Activated B cell treated with CpG ODN at 0.5 μM for 24 hours (primary cell): ENCODE data around the gene ARHGAP26. TPM values are rescaled to one million over a fixed set of nuclear protein-coding genes. Genes with fewer than 3 reads are reported as not detected.

Source experiments
- ATAC-seq: fragments of 200-7000 bp; cut with Tn5 transposase; one replicate; pipeline ENCODE4 v1.10.0; 2021; ENCODE audit warnings: low read depth, mild to moderate bottlenecking, moderate library complexity
- CTCF ChIA-PET: fragments of 350-600 bp; sonication (Branson Sonifier 250); formaldehyde crosslinking; loops from one replicate; lab custom pipeline; 2021; ENCODE audit warnings: antibody characterized with exemption; lab: Charles Lee
- POLR2A ChIA-PET: fragments of 350-600 bp; sonication (Branson Sonifier 250); formaldehyde crosslinking; loops from one replicate; lab custom pipeline; 2021; ENCODE audit warnings: antibody characterized with exemption; lab: Charles Lee
- DNase-seq: peaks from one replicate; pipeline ENCODE4 v3.0.0; 2022
- H3K27ac Mint-ChIP-seq: one replicate; pipeline ENCODE4 v1.8.0; 2020; ENCODE audit warnings: mixed read lengths
- H3K27me3 Mint-ChIP-seq: one replicate; pipeline ENCODE4 v1.8.0; 2021; ENCODE audit warnings: mixed read lengths
- H3K36me3 Mint-ChIP-seq: one replicate; pipeline ENCODE4 v1.8.0; 2021; ENCODE audit warnings: low read depth, mixed read lengths
- H3K4me1 Mint-ChIP-seq: one replicate; pipeline ENCODE4 v1.8.0; 2021; ENCODE audit warnings: mixed read lengths
- H3K4me3 Mint-ChIP-seq: one replicate; pipeline ENCODE4 v1.8.0; 2020; ENCODE audit warnings: mild to moderate bottlenecking, mixed read lengths
- H3K9me3 Mint-ChIP-seq: one replicate; pipeline ENCODE4 v1.8.0; 2020; ENCODE audit warnings: mixed read lengths
- intact Hi-C: fragments of 100-400 bp; cut with micrococcal nuclease; formaldehyde crosslinking; loops from one replicate; pipeline ENCODE4 v1.15.1; 2024
- total RNA-seq: library from RNA; stranded (reverse); gene quantifications from 2 replicates; pipeline ENCODE4 v1.2.3, GENCODE V29; 2022
- TF ChIP-seq, protein P1 (sequence below): fragments of 200-600 bp; IDR thresholded peaks from one replicate; pipeline ENCODE4 v1.8.0; 2022; ENCODE audit warnings: antibody characterized with exemption, mild to moderate bottlenecking

ARHGAP26 gene
- total RNA-seq, 1 donor from 2014 or later = 20.9 TPM

DNA sequence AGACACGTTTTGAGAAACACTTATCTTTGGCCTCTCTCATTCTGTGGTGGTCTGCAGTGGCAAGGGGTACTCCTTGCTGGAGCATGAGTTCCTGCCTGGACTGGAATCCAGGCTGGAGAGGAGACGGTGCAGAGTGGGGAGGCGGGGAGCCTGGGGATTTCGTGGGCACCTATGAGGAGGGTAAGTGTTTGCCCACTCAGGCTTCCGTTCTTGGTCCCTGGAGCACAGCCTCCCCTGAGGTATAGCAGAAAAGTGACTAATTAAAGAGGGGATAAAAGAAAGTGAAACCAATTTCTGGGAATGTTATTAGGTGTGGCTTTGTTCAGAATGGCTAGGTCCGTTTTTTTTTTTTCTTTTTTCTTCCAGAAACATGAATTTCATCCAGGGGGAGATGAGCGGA, 90.8 kb downstream of the ARHGAP26 start:
- ChIA-PET CTCF (interaction anchor here (7.9 kb wide), 1 partner anchor 112 kb away, joined by 51 read pairs; no protein-coding TSS in a partner anchor), POLR2A (interaction anchor here (0.7 kb wide), 1 partner anchor 85 kb away, joined by 8 read pairs; no protein-coding TSS in a partner anchor)
- intact Hi-C loops = no loop called here
- H3K4me3 Mint-ChIP-seq = no peak overlapping the region
- H3K27me3 Mint-ChIP-seq = no peaks in the 10 kb centered on the region
- H3K9me3 Mint-ChIP-seq = no peaks in the 10 kb centered on the region
- peaks cover 6% of the 10 kb centered on the region for H3K4me1 Mint-ChIP-seq
- H3K27ac Mint-ChIP-seq = no peak overlapping the region
- DNase-seq (no peak), ATAC-seq (no peak)
- TF ChIP-seq, protein P1, sequence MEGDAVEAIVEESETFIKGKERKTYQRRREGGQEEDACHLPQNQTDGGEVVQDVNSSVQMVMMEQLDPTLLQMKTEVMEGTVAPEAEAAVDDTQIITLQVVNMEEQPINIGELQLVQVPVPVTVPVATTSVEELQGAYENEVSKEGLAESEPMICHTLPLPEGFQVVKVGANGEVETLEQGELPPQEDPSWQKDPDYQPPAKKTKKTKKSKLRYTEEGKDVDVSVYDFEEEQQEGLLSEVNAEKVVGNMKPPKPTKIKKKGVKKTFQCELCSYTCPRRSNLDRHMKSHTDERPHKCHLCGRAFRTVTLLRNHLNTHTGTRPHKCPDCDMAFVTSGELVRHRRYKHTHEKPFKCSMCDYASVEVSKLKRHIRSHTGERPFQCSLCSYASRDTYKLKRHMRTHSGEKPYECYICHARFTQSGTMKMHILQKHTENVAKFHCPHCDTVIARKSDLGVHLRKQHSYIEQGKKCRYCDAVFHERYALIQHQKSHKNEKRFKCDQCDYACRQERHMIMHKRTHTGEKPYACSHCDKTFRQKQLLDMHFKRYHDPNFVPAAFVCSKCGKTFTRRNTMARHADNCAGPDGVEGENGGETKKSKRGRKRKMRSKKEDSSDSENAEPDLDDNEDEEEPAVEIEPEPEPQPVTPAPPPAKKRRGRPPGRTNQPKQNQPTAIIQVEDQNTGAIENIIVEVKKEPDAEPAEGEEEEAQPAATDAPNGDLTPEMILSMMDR = no peak
- no peaks in the 10 kb centered on the region for H3K36me3 Mint-ChIP-seq

DNA sequence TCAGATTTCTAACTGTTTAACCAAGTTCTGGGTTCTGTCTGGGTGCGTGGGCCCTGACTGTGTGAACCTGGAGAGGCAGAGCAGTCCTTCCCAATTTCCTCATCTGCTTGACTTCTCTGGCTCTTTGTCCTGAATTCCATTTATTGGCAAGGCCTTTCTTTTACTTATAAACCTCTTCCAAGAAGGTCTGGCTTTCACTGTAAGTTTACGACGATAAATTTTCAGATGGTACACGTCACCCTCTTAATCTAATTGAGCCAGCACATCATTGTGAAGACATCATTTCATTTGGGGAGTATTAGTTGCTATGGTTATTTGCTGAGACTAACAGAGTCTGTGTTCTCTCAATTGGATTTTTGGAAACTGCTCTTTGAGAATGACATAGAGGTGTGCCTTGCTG, 92.4 kb downstream of the ARHGAP26 start:
- Mint-ChIP-seq H3K4me1 (peaks cover 13% of the 10 kb centered on the region), H3K4me3 (no peak overlapping the region), H3K36me3 (no peaks in the 10 kb centered on the region), H3K27me3 (no peaks in the 10 kb centered on the region), H3K27ac (no peak overlapping the region), H3K9me3 (no peaks in the 10 kb centered on the region)
- ATAC-seq = no peak
- POLR2A ChIA-PET = no interaction called here
- intact Hi-C loops = no loop called here
- CTCF ChIA-PET = interaction anchor here (7.9 kb wide), 1 partner anchor 114 kb away, joined by 51 read pairs; no protein-coding TSS in a partner anchor
- TF ChIP-seq, protein P1 = no peak
- no peak for DNase-seq

DNA sequence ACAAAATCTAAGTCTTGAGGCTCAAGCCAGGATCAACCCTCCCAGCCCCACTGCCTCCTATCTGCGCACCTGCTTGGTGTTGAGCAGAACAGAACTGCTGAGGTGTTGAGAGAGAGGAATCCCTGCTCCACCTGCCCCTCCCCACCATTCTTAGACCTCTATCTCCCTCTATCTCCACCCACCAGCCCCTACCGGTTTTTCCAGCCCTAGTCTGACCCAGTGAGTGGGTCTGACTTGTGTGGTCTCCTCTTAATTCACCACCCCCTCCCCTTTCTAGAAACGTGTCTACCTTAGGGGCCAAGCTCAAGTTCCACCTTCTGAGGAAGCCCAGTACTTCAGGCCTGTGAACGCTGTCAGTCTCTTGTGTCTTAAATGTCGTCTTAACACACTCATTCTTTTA, 93.7 kb downstream of the ARHGAP26 start:
- ChIA-PET CTCF (interaction anchor here (1.0 to 7.9 kb wide), 5 partner anchors 9 to 151 kb away, joined by 3 to 51 read pairs (median 7); partner anchors contain the start of gene ARHGAP26), POLR2A (no interaction called here)
- no peaks in the 10 kb centered on the region for H3K27me3 Mint-ChIP-seq
- H3K27ac Mint-ChIP-seq = no peak overlapping the region
- TF ChIP-seq, protein P1 = no peak
- ATAC-seq = no peak
- H3K4me3 Mint-ChIP-seq = no peak overlapping the region
- no peak for DNase-seq
- no peaks in the 10 kb centered on the region for H3K9me3 Mint-ChIP-seq
- intact Hi-C loops = no loop called here
- H3K36me3 Mint-ChIP-seq = no peaks in the 10 kb centered on the region
- peaks cover 17% of the 10 kb centered on the region for H3K4me1 Mint-ChIP-seq

DNA sequence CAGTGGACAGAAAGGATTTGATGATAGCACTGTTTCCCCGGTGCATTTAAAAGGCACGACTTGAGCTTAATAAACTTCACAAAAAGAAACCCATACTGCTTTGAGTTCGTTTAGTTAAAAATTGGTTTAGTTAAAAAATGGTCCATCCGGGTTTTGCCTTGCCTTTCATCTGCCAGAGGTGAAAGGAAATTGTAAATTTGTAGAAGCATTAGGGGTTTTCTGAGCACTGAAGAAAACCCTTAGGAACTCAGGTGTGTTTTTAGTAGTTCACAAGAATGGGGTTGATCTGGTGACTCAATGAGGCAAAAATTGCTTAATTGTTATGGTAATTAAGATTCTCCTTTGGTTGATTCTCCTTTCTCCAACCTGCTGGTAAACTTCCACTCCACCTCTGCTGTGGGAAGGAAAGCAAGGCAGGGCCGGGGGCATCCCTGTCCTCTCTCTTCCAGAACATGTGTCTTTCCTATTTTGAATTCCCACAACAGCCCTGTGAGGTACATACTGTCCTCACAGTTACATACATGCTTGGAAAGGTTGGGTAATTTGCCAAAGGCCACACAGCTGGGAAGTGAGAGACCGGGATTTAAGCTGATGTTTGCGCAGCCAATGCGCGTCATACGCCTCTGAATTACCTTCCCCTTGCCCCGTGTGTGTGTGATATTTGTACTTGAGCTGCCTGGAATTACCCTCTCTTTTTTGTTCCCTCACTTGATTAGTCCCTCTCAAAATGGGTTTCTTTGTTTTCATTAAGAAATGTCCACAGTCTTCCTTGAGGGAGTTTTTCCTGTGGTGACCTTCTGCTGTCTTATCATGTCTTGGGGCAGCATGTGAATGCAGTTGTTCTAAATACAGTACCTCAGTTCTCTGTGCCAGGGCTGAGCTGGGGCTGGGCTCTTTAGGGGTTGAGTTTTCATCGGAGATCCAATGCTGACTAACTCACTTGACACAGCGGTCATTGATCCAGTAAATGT, 94.4 kb downstream of the ARHGAP26 start:
- intact Hi-C loops = no loop called here
- Mint-ChIP-seq H3K4me3 (no peak overlapping the region), H3K4me1 (peaks cover 17% of the 10 kb centered on the region), H3K27ac (no peak overlapping the region), H3K9me3 (no peaks in the 10 kb centered on the region), H3K36me3 (no peaks in the 10 kb centered on the region), H3K27me3 (no peaks in the 10 kb centered on the region)
- no peak for ATAC-seq
- CTCF ChIA-PET = interaction anchor here (0.8 to 7.9 kb wide), 6 partner anchors 16 to 209 kb away, joined by 3 to 51 read pairs (median 6); partner anchors contain the start of gene ARHGAP26
- DNase-seq = no peak
- POLR2A ChIA-PET = no interaction called here
- TF ChIP-seq, protein P1 = no peak

DNA sequence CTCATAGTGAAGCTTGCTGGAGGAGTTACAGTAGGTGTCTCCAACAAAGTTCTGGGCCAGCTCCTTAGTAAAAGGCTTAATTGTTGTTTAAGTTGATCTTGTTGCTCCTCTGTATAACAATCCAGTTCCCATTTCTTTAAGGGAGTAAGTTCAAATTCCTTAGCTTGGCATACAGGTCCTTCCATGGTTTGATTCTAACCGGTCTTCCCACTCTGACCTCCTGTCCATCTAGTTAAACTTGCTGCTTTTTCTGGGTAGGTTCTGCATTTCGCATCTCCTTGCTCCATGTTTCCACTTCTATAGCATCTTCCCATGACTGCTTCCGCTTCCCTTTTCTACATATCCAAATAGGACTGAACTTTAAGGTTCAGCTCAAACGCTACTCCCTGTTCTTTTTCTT, 95.5 kb downstream of the ARHGAP26 start:
- Mint-ChIP-seq H3K27ac (no peak overlapping the region), H3K9me3 (no peaks in the 10 kb centered on the region), H3K27me3 (no peaks in the 10 kb centered on the region), H3K36me3 (no peaks in the 10 kb centered on the region), H3K4me1 (peaks cover 17% of the 10 kb centered on the region), H3K4me3 (no peak overlapping the region)
- no peak for DNase-seq
- CTCF ChIA-PET = interaction anchor here (0.6 to 7.9 kb wide), 7 partner anchors 15 to 152 kb away, joined by 3 to 51 read pairs (median 5); partner anchors contain the start of gene ARHGAP26
- intact Hi-C loops = no loop called here
- TF ChIP-seq, protein P1 = no peak
- POLR2A ChIA-PET = interaction anchor here (0.6 kb wide), 1 partner anchor 96 kb away, joined by 4 read pairs; the partner anchor contains the start of gene ARHGAP26
- no peak for ATAC-seq
